Kidney (tissue), 14 donors: ENCODE results near the gene PPFIA1. TPM values are rescaled to one million over a fixed set of nuclear protein-coding genes. Genes with fewer than 3 reads are reported as not detected.

Source experiments
- DNase-seq, 5 donors: peaks; one replicate each; pipeline ENCODE4 v3.0.0-alpha.2; 2013 to 2020
- FAIRE-seq: peaks from 2 replicates; lab custom pipeline; 2012; peaks lifted over from hg19 to GRCh38; lab: Jason Lieb, UNC
- H3K27ac ChIP-seq, 2 donors: one replicate each; pipeline ENCODE4 v1.7.0; 2013; ENCODE audit warnings: low read depth in 2 of 2, low read length in 2 of 2, inconsistent platforms in 1 of 2
- H3K27me3 ChIP-seq: one replicate; pipeline ENCODE4 v1.7.1; 2013; ENCODE audit warnings: low read length, inconsistent platforms; ENCODE audit not compliant: control insufficient read depth, insufficient read depth
- H3K36me3 ChIP-seq, 3 donors: one replicate each; pipeline versions ENCODE4 v1.7.0 to v1.7.1; 2013; ENCODE audit warnings: low read length in 3 of 3, control low read depth in 1 of 3, inconsistent platforms in 1 of 3; ENCODE audit not compliant: insufficient read depth in 3 of 3, control insufficient read depth in 2 of 3
- H3K4me1 ChIP-seq, 3 donors: one replicate each; pipeline versions ENCODE4 v1.7.0 to v1.7.1; 2013; ENCODE audit warnings: low read length in 3 of 3, inconsistent platforms in 1 of 3, low read depth in 1 of 3; ENCODE audit not compliant: control insufficient read depth in 2 of 3, insufficient read depth in 2 of 3
- H3K4me3 ChIP-seq, 3 donors: one replicate each; pipeline versions ENCODE4 v1.7.0 to v1.8.1; 2013; ENCODE audit warnings: low read length in 3 of 3, control low read depth in 1 of 3, inconsistent platforms in 1 of 3
- H3K9ac ChIP-seq, 3 donors: one replicate each; pipeline versions ENCODE4 v1.7.0 to v1.7.1; 2013; ENCODE audit warnings: low read length in 3 of 3, control low read depth in 1 of 3, inconsistent platforms in 1 of 3
- H3K9me3 ChIP-seq, 3 donors: one replicate each; pipeline versions ENCODE4 v1.7.0 to v1.7.1; 2013; ENCODE audit warnings: low read length in 3 of 3, control low read depth in 1 of 3, inconsistent platforms in 1 of 3; ENCODE audit not compliant: control insufficient read depth in 2 of 3, insufficient read depth in 1 of 3
- CTCF ChIP-seq: IDR thresholded peaks from 3 replicates; pipeline ENCODE4 v1.5.1; 2012; ENCODE audit warnings: mild to moderate bottlenecking, moderate library complexity, borderline replicate concordance; ENCODE audit not compliant: insufficient read depth; ENCODE audit errors: extremely low read depth
- intact Hi-C: fragments of 100-400 bp; cut with DNase I; formaldehyde crosslinking; loops from one replicate; pipeline ENCODE4 v1.11.1; 2022
- polyA plus RNA-seq: library from polyadenylated mRNA; stranded (reverse); fragments of 350-450 nt; fragmentation: Illumina TruSeq; extraction: RNeasy Lipid Tissue Mini Kit (QIAGEN cat#74804); gene quantifications from one replicate; pipeline ENCODE4 v1.2.3, GENCODE V29; 2014; ENCODE audit warnings: low read depth, low replicate concordance; ENCODE audit not compliant: insufficient read depth
- total RNA-seq: library from RNA; stranded (reverse); fragmentation: NEBNext Ultra II Directional; extraction: Animal tissue kit (Norgen Biotek cat#: 25700); gene quantifications from one replicate; pipeline ENCODE4 v1.2.1, GENCODE V29; 2021
- donor health status: control.
- donor health status: control.
- donor health status: control.
- donor health status: control.
- donor health status: control.
- donor health status: DM: yes; HTN: yes; CAD: no.
- donor health status: Normal renal cell carcinoma (clear cell type).

PPFIA1 gene
- total and polyA plus RNA-seq, 2 donors from 2014 or later: 19.1 to 53.0 TPM

- FAIRE-seq (no peak), DNase-seq (no peak)
- Histone ChIP-seq H3K9me3 (no peaks in the 10 kb centered on the region), H3K9ac (no peak overlapping the region), H3K27ac (peak overlapping the region in 1 of 2 donors; percentile 43), H3K36me3 (peaks cover 5 to 22% (median 14%) of the 10 kb centered on the region in 3 donors), H3K4me1 (peaks cover 3 to 15% (median 6%) of the 10 kb centered on the region in 3 donors), H3K4me3 (no peak overlapping the region), H3K27me3 (no peaks in the 10 kb centered on the region)
- TF ChIP-seq CTCF: no peak
- intact Hi-C loops: no loop called here
Observed at GRCh38 chr11:70325824-70326223, 55.3 kb downstream of the PPFIA1 start.

GRCh38 chr11:70326365-70326811 is 55.9 kb downstream of the PPFIA1 start:
- Histone ChIP-seq H3K27me3 (no peaks in the 10 kb centered on the region), H3K4me3 (no peak overlapping the region), H3K4me1 (peaks cover 3 to 15% (median 6%) of the 10 kb centered on the region in 3 donors), H3K9ac (no peak overlapping the region), H3K36me3 (peaks cover 5 to 22% (median 14%) of the 10 kb centered on the region in 3 donors), H3K9me3 (no peaks in the 10 kb centered on the region), H3K27ac (peak overlapping the region in 1 of 2 donors; percentile 26)
- DNase-seq (no peak), FAIRE-seq (no peak)
- intact Hi-C loops: no loop called here
- TF ChIP-seq CTCF: no peak

- H3K4me3 ChIP-seq: no peak overlapping the region
- DNase-seq: no peak
- intact Hi-C loops: no loop called here
Observed at GRCh38 chr11:70326833-70327232, 56.3 kb downstream of the PPFIA1 start.

More at GRCh38 chr11:70326833-70327232, 56.3 kb downstream of the PPFIA1 start:
- no peak for FAIRE-seq
- Histone ChIP-seq H3K27ac (peak overlapping the region in 1 of 2 donors; percentile 26), H3K9me3 (no peaks in the 10 kb centered on the region), H3K36me3 (peaks cover 5 to 25% (median 16%) of the 10 kb centered on the region in 3 donors), H3K4me1 (peaks cover 3 to 15% (median 6%) of the 10 kb centered on the region in 3 donors), H3K27me3 (no peaks in the 10 kb centered on the region), H3K9ac (no peak overlapping the region)
- TF ChIP-seq CTCF: no peak
